Thoracic aorta (tissue), 2 donors: ENCODE measurements around the gene DDX20. TPM values are rescaled to one million over a fixed set of nuclear protein-coding genes. Genes with fewer than 3 reads are reported as not detected.
A peak's percentile ranks its signal among the peaks of the same experiment; 100 is the strongest.
"Not testable (repeated sequence)": the region's sequence is repeated elsewhere in the genome, so short reads cannot be mapped to it uniquely, and the experiment has no call there.

Source experiments
- ATAC-seq: fragments of 150-250 bp; one replicate; pipeline ENCODE4 v1.8.0; 2017; ENCODE audit warnings: low read depth; ENCODE audit not compliant: insufficient number of reproducible peaks, low FRiP score
- DNase-seq: peaks from one replicate; pipeline ENCODE4 v3.0.0-alpha.2; 2020; ENCODE audit warnings: low spot score
- H3K27ac ChIP-seq, 2 donors: fragments of 200-600 bp; sonication (generic); 1 replicate in 1 of 2; 2 replicates in 1 of 2; pipeline ENCODE4 v1.5.1; 2016; ENCODE audit warnings: mild to moderate bottlenecking in 2 of 2, moderate library complexity in 2 of 2
- H3K27me3 ChIP-seq: fragments of 200-600 bp; sonication (generic); replicated peaks from 2 replicates; pipeline ENCODE4 v1.6.0; 2016; ENCODE audit warnings: mild to moderate bottlenecking; ENCODE audit not compliant: insufficient read depth
- H3K36me3 ChIP-seq: fragments of 200-600 bp; sonication (generic); one replicate; pipeline ENCODE4 v1.5.1; 2016
- H3K4me1 ChIP-seq, 2 donors: fragments of 200-600 bp; sonication (generic); 1 replicate in 1 of 2; 2 replicates in 1 of 2; pipeline versions ENCODE4 v1.5.1 to v1.6.0; 2016; ENCODE audit warnings: low read depth in 2 of 2, mild to moderate bottlenecking in 1 of 2; ENCODE audit not compliant: control insufficient read depth in 1 of 2
- H3K4me3 ChIP-seq: fragments of 200-600 bp; sonication (generic); 2 replicates; pipeline ENCODE4 v1.5.1; 2016; ENCODE audit warnings: mild to moderate bottlenecking
- H3K9me3 ChIP-seq: fragments of 200-600 bp; sonication (generic); 2 replicates; pipeline ENCODE4 v1.5.1; 2016
- CTCF ChIP-seq: fragments of 200-600 bp; sonication (generic); IDR thresholded peaks from one replicate; pipeline ENCODE4 v1.5.1; 2019; ENCODE audit warnings: antibody characterized with exemption
- total RNA-seq, 2 donors: library from RNA; depleted of rRNA; stranded (reverse); fragments of >200 nt; gene quantifications; one replicate each; pipeline versions ENCODE4 v1.1.0 to v1.2.3, GENCODE V29; 2016

The DDX20 gene
- total RNA-seq, 2 donors from 2014 or later, result 17.2 to 21.5 TPM

DNA sequence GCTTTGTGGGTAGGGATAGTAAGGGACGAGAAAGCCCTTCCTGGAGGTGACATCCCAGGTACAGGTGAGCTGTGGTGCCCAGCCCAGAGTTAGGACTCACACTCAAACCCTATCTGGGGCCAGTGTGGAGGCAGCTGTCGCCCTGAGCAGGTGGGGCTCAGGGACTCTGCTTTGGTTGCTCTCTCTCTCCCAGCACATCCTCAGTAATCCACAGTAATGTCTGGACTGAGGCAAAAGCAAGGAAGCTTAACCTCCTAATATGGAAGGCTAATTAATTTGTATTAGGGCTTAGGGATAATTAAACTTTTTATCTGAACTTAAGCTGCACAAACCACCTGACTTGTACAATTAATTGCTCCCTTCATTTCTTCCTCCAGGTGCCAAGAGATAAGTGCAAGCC, 38.2 kb downstream of the DDX20 start:
- H3K27me3 ChIP-seq, result no peaks in the 10 kb centered on the region
- H3K27ac ChIP-seq, result no peak overlapping the region
- no peaks in the 10 kb centered on the region for H3K36me3 ChIP-seq
- no peak for TF ChIP-seq CTCF
- no peak for ATAC-seq
- DNase-seq, result no peak
- no peaks in the 10 kb centered on the region for H3K9me3 ChIP-seq
- no peaks in the 10 kb centered on the region for H3K4me1 ChIP-seq
- H3K4me3 ChIP-seq, result no peak overlapping the region

DNA sequence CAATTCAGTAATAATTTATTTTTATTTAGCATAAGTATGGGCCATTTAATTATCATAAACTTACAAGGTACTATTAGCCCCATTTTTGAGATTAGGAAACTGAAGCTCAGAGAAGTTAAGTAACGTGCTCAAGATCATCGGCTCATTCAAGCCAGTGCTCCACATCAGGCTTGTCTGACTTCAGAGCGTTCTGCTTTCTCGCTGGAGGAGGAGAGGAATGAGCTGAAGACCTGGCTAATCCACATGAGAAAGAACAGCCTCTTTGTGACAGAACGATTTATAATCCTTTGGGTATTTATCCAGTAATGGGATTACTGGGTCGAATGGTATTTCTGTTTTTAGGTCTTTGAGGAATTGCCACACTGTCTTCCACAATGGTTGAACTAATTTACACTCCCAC, 39.7 kb downstream of the DDX20 start:
- Histone ChIP-seq H3K27me3 (no peaks in the 10 kb centered on the region), H3K9me3 (no peaks in the 10 kb centered on the region), H3K27ac (no peak overlapping the region), H3K36me3 (no peaks in the 10 kb centered on the region), H3K4me3 (no peak overlapping the region), H3K4me1 (no peaks in the 10 kb centered on the region)
- no peak for DNase-seq
- ATAC-seq, result no peak
- TF ChIP-seq CTCF, result no peak

- ATAC-seq (no peak), DNase-seq (no peak)
- Histone ChIP-seq H3K9me3 (no peaks in the 10 kb centered on the region), H3K4me1 (no peaks in the 10 kb centered on the region), H3K4me3 (no peak overlapping the region), H3K27ac (no peak overlapping the region), H3K27me3 (no peaks in the 10 kb centered on the region), H3K36me3 (no peaks in the 10 kb centered on the region)
- TF ChIP-seq CTCF, result no peak
These were observed 42.9 kb downstream of the DDX20 start for GRCh38 chr1:111798580-111798979.

GRCh38 chr1:111799722-111800121, 44.0 kb downstream of the DDX20 start:
- H3K9me3 ChIP-seq, H3K4me3 ChIP-seq, H3K36me3 ChIP-seq, H3K27me3 ChIP-seq, H3K4me1 ChIP-seq, DNase-seq, H3K27ac ChIP-seq, ATAC-seq: not testable (repeated sequence)

- Histone ChIP-seq H3K4me3 (no peak overlapping the region), H3K27me3 (no peaks in the 10 kb centered on the region), H3K27ac (no peak overlapping the region), H3K36me3 (no peaks in the 10 kb centered on the region), H3K4me1 (no peaks in the 10 kb centered on the region), H3K9me3 (no peaks in the 10 kb centered on the region)
- ATAC-seq (no peak), DNase-seq (no peak)
- peak; percentile 41 for TF ChIP-seq CTCF
These were observed 45.6 kb downstream of the DDX20 start for GRCh38 chr1:111801071-111801850.

DNA sequence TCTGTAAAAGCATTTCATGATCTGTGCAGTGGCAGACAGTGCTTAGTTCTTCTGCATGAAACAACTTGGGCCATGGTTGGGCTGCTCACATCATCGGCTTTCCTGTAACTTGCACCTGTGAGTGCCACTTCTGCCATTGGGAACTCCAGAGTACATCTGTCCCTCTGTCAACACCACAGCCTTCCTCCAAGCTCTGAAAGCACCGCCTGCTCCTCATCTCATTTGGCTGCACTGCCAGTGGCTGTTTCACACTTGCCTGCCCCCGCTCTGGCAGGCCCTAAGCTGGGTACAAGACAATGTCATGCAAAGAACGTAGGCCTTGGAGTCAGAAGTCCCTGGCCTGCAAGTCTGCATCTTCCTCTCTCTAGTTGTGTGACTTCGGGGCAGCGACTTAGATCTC, 46.4 kb downstream of the DDX20 start:
- no peaks in the 10 kb centered on the region for H3K36me3 ChIP-seq
- ATAC-seq (no peak), DNase-seq (no peak)
- no peaks in the 10 kb centered on the region for H3K4me1 ChIP-seq
- no peak for TF ChIP-seq CTCF
- H3K9me3 ChIP-seq, result no peaks in the 10 kb centered on the region
- no peak overlapping the region for H3K4me3 ChIP-seq
- H3K27ac ChIP-seq, result no peak overlapping the region
- H3K27me3 ChIP-seq, result no peaks in the 10 kb centered on the region
